COR-L47 (cell line): Measurements from ENCODE around the gene SELENOV.

ENCODE experiments used
- DNase-seq: peaks from one replicate; lab custom pipeline; 2025; lab: John Stamatoyannopoulos, UW

SELENOV gene

DNA sequence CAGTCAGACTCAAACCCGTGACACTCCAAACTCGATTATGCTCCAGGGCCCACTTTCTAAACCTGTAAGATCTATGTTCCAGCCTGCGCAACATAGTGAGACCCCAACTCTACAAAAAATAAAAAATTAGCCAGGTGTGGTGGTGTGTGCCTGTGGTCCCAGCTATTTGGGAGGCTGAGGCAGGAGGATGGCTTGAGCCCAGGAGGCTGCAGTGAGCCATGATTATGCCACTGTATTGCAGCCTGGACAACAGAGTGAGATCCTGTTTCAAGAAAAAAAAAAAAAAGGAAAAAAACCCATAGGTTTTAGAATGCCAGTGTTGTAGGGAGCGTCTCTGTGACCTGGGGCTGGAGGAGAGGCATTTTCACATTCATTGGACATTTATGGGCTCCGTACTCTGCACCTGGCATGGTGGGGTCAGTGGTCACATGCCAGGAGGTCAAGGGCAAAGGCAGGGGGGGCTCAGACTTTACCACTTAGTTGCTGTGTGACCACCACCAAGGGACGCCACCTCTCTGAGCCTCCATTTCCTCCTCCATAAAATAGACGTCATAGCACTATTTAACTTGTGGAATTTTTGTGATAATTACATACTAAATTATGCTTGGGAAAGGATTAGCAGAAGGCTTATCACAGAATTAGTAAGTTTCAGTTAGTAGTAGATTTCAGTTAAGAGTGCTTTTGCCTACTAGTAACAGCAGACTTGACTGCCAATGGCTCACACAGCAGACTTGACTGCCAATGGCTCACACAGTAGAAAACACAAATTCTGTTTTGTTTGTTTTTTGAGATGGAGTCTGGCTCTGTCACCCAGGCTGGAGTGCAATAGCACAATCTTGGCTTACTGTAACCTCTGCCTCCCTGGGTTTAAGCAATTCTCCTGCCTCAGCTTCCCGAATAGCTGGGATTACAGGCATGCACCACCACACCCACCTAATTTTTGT lies 5.9 kb downstream of the SELENOV start:
- no peak for DNase-seq

DNA sequence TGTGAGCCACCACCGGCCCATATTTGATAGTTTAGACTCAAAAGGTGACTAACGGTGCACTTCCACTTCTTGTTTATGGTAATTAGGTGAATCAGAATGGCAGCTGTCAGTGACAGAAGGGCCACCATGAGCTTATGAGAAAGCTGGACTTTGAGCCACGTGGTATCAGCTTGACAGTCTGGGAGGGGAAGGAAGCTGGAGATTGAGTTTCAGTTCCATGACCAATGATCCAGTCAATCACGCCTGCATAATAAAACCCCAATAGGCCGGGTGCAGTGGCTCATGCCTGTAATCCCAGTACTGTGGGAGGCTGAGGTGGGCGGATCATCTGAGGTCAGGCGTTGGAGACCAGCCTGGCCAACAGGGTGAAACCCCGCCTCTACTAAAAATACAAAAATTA lies 9.6 kb downstream of the SELENOV start:
- no peak for DNase-seq

DNA sequence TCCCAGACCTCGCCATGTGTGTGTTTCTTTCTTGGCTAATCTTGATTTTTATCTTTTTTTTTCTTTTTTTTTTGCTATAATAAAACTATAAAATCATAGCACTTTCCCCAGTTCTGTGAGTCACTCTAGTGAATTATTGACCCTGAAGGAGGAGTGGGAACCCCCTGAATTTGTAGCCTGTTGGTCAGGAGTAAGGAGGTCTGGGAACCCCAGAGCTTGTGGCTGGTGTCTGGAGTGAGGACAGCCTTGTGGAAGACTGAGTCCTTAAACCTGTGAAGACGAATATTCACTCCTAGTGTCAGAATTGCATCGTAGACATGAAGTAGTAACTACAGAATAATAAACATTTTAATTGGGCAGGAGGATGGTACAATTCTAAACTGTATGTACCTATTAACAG lies 10.3 kb downstream of the SELENOV start:
- DNase-seq = no peak

DNA sequence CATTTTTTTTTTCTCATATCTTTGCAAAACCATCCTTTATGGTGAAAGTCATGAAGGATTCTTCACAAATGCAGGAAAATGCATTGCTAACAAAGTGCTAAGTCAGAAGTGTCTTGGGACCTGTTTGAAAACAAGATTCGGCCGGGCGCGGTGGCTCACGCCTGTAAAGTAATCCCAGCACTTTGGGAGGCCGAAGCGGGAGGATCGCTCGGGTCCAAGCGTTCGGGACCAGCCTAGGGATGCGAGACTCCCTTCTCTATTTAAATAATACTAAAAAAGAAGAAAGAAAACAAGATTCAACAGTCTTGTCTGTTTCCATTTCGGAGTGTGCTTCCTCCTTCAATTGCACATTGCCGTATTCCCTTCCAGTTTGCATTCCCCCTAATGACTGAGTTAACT lies 16.9 kb downstream of the SELENOV start:
- no peak for DNase-seq

DNA sequence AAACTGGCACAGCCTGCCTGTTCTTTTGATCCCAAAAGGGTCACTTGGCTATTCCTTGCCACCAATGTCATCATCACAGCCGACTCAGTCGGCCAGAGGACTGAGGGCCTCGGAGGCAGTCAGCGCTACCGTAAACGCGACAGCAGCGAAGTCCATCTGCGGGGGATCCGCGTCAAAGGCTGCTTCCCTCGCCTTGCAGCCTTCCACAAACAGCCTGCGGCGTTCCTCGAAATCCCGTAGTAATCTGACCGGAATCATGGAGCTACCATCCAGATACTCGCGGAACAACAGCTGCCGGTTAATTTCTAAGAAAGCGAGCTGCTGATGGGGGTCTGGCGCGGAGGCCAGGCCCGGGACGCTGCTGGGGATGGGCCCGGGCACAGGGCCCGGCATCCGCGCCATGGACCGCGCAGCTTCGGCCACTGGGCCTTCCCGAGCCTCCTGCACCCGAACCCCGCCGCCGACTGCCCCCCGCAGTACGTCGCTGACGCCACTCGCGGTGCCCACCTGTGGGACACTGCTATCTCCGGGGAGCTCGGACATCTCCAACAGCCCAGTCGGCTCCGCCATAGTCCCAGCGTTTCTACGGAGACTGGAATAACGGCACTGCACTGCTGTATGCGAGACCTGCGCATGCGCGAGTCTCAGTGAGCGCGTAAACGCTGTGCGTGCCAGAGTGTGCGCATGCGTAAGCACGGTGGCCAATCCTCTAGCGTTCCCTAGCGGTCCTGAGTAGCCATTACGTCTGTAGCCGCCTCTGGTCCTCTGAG lies 17.5 kb downstream of the SELENOV start, which contains the start of gene EID2B:
EID2B (minus strand) TSS at position 620 of the 770 bp plus-strand sequence; CDS start at position 570, 50 bp downstream.
- DNase-seq = peak; percentile 95

DNA sequence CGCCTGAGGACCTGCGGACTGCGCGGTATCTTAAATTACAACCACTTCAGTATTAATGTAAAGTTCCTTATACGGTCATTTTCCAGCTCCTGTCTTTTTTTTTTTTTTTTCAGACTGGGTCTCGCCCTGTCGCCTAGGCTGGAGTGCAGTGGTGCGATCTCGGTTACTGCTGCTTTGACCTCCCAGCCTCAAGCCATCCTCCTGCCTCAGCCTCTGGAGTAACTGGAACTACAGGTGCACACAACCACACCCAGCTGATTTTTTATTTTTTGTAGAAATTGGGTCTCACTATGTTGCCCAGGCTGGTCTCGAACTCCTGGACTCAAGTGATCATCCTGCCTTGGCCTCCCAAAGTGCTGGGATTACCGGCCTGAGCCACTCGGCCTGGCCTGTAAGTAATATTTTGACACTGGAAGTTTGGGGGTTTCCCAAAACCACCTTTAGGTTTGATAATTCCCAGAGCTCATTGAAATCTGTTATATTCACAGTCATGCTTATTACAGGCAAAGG lies 18.1 kb downstream of the SELENOV start:
- DNase-seq = no peak

DNA sequence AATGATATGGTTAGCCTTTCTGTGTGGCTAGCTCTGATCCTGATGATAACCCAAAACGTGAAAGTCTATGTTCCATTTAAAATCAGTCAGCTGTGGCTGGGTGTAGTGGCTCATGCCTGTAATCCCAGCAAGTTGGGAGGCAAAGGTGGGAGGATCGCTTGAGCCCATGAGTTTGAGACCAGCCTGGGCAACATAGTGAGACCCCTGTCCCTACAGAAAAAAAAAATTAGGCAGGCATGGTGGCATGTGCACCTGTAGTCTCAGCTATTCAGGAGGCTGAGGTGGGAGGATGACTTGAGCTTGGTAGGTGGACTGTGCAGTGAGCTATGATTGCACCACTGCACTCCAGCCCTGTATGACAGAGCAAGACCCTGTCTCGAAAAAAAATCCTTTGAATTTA lies 18.9 kb downstream of the SELENOV start:
- no peak for DNase-seq

DNA sequence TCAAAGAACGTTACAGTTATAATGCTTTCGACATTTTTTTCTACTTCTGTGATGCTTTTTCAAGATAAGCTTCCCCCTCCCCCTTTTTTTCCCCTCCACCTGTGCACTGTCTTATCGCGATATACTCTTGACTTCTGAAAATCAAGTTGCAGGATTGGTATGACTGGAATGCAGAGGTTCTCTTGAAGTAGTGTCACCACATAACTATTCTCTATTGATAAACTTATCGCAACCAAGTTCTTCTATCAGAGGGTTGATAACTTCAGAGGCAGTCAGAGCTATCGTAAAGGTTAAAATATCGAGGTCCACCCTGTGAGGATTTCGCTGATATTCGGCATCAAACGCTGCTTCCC lies 24.2 kb downstream of the SELENOV start:
- no peak for DNase-seq

DNA sequence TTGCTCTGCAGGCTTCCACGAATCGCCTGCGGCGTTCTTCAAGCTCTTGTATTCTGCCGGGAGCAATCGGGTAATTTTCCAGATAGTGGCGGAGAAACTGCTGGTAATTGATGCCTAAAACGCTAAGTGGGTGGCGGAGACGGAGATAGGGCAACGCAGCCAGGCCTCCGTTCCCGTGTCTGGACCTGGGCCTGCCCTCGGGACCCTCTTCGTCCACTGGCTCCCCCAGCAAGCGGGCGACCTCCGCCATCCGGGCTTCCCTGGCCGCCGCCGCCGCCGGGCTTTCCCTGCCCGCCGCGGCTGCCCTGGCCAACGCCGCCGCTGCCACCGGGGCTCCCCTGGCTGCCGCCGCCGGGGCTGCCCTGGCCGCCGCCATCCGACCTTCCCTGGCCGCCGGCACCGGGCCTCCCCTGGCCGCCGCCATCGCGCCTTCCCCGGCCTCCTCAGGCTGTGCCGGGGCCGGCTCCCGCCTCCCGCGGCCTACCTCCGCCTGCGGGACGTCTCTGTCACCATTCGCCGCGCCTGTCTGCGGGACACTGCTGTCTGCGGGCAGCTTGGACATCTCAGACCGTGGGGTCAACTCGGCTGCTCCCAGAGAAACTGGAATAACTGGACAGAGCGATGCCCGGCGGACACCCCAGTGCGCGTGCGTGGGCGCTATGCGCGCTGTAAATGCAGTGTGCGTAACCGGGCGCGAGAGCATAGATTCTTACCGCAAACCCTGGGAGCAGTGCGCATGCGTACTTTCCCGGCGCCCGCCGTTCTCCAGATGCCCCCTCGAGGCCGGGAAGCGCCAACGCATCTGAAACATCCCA lies 24.8 kb downstream of the SELENOV start, which contains the start of gene EID2:
EID2 (minus strand) TSS at position 644 of the 815 bp plus-strand sequence; CDS start at position 562, 82 bp downstream.
- peak; percentile 88 for DNase-seq

DNA sequence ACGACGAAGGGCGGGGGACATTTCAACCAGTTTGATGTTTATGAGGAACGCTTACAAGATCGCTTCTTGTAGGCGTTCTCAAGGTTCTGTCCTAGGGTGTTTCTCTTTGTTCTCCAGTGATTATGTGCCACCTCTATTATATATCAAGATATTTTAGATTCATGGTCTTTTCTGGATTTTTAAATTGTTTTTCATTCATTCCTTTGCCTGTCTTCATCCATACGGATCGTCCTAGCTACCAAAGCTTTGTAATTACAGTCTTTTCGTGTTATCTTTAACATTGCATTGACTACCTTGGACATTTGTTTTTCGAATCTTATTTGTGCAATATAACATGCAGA lies 25.4 kb downstream of the SELENOV start:
- DNase-seq = no peak

DNA sequence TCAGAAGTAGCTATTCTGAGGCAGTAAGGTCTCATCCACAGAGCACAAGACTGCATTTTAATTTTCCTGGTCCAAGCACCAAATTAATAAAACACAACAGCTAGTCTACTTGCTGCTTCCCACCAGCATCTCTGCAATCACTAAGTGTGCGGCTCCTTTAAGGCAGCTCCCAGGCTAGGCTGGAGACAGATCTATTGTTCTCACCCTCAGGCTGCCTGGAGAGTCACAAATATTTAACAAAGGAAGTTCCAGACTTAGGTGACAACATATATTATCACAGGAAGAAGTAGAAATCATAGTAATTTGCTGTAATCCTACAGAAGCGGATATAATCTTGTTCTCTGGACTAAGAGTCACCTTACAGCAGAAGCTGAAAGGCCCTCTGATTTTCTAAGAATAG lies 27.3 kb downstream of the SELENOV start:
- DNase-seq = peak; percentile 72

DNA sequence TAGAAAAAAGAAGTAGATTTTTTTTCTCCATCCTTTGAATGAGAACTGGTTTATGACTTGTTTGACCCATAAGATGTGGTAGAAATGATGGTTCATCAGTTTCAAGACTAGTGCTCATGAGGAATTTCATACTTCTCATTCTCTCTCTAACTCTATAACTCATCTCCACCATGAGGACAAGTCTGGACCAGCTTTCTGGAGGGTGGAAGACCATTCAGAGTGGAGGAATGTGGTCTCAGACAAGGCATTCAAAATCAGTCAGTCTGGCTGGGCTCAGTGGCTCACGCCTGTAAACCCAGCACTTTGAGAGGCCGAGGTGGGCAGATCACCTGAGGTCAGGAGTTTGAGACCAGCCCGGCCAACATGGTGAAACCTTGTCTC lies 28.5 kb downstream of the SELENOV start:
- DNase-seq = no peak

DNA sequence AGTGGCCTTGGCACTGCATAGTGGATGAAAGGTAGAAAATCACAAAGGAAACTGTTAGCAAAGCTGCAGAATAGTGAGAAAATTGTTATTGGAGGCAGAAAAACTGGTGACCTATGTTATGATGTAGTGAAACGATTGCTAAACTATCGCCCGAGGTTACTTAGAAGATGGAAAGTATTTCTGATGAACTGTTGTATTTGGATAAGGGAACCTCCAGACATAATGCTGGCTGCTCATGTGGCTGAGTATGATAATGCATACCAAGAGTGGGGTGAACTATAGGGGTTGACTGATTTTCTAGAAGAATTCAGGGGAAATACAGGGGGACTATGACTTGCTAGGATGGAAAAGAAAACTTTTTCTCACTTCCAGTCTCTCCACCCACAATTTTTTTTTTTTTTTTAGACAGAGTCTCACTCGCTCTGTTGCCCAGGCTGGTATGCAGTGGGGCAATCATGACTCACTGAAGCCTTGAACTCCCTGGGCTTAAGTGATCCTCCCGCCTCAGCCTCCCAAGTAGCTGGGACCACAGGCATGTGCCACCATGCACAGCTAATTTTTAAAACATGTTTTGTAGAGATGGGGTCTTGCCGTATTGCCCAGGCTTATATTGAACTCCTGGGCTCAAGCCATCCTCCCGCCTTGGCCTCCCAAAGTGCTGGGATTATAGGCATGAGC lies 29.4 kb downstream of the SELENOV start:
- DNase-seq = no peak

DNA sequence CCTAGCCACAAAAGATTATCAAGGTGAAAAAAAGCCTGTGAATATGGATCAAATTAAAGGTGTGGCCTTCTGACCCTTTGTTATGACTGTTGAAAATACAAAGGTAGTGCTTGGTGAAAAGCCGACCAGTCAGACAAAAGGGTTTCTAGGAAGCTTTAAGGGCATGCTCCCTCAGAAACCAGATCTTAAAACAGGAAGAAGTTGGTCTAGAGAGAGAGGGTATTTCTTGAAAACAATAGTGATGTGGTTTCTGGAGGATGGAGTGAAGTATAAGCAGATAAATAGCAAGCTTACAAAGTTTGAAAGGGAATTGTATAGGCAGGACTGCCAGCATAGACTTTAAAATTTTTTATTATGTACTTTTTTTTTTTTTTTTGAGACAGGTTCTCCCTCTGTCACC lies 30.0 kb downstream of the SELENOV start:
- DNase-seq = no peak

DNA sequence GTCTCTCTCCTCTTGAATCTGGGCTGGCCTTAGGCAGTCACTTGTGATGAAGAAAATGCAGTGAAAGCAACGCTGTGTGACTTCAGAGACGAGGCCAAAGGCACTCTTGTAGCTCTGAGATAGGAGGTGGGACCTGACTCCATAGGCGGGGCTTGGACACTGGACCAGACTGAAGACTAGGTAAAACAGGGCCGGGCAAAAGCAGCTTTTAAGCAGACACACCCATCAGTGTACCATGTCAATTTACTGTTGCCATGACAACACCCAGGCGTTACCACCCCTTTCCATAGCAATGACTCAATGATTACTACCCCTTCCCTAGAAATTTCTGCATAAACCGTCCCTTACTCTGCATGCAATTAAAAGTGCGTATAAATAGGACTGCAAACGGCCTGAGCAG lies 31.7 kb downstream of the SELENOV start:
- no peak for DNase-seq

DNA sequence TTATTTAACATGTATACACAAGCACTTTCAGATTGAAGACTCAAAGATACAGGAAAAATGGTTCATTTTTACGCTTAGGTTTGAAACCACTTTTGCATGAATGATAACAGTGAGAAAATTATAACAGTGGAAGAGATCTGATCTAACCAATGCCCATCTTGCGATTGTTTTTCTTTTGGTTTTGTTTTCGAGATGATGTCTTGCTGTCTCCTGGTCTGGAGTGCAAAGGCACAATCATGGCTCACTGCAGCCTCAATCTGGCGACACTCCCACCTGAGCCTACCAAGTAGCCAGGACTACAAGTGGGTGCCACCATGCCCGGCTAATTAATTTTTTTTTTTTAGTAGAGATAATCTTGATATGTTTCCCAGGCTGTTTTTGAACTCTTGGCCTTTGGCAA lies 35.3 kb downstream of the SELENOV start:
- DNase-seq = no peak

DNA sequence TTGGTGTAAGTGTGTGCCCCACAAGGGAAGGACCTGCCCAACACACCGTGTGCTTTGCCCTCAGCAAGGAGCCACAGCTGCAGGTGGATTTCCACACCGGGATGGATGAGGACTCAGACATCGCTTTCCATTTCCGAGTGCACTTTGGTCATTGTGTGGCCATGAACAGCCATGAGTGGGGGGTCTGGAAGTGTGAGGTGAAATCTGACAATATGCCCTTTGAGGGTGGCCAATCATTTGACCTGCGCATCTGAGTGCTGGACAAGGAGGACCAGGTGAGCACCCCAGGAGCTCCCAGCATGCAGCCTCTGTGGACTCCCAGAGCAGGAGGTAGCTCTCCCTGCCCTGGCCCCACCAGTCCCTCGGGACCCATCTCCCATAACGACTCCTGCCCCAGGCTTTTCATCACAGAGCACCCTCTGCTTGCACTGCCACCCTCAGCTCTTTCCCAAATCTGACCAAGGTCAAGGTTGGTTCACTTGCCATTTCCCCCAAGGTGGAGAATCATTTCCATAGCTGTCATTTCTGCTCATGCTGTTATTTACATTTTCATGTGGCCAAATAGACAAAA lies 38.2 kb downstream of the SELENOV start:
- no peak for DNase-seq

DNA sequence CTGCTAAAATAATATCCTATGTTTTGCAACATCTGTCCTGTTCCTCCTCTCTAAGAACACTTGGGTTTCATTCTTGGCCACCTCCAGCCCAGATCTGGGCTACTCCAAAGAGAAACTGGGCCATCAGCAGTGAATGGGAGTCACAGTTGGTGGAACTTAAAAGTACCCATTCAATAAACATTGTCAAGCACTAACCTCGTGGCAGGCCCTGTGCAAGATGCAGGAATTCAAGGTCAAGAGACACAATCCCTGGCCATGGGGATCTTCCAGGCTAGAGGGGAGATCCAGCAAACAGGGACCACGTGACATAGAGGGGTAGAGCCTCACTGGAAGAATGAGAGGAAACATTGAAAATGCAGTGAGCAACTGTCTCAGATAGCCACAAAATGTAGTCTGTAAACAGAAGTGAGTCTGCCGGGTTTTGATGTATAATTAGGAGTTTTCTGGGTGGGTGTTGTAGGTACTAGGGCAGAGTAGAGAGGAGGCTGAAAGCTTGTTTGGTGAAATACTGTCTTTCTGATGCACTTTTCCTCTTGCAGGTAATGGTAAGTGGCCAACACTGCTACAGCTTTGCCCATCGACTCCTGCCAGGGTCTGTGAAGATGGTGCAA lies 39.9 kb downstream of the SELENOV start:
- no peak for DNase-seq

DNA sequence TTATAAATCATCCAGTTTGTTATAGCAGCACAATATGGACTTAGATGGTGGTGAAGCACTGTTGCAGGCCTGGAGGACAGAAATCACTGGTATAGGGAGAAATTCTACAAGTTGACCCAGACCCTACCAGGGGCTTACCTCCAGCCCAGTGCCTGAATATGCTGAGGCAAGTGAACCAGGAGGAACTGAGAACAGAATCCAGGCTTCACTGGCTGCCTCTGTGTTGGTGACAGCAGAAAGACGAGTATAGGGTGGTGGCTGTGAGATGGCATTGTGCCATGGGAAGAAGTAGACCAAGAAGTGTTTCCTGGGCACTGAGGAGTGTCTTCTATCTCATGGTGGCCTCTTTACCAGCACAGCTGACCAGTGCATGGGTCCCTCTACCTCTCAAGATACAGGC lies 40.9 kb downstream of the SELENOV start:
- no peak for DNase-seq

DNA sequence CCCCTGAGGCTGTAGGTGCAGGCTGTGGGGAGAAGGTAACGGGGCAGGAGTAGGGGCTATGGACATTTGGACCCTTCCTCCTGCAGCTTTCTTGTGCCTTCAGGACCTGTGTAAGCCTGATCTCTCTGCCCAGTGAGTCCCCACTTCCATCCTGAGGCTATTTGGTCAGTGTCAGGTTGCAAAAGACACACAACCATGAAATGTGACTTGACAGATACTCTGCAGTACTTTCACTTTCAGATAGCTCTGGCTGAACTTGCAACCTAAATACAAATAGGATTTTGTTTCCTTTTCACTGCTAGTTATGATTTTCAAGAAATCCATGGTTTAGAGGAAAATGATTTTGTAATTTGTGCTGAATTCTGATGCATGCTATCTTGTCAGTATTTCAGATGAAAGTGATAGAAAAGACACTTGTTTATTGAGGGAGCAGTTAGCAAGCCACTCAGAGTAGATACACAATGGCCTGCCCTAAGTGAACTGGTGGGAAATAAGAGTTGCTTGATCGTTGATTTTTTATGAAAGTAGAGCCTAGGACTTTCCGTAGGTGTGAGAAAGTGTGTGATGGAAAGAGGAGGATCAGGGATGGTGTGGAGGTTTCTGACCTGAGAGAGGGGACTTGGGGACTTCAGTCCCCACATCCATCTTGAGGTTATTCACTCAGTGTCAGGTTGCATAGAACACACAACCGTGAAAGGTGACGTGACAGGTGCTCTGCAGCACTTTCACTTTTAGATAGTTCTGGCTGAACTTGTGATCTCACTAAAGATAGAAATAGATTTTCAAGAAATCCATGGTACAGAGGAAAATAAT lies 43.1 kb downstream of the SELENOV start:
- peak; percentile 24 for DNase-seq
